Activated CD4-positive, alpha-beta T cell treated with anti-CD3 and anti-CD28 coated beads, Interleukin-2, amount 50 U/mL, for 24 hours (primary cell): Measurements from ENCODE around the gene GAD1.
A peak's percentile ranks its signal among the peaks of the same experiment; 100 is the strongest.

Experiments
- DNase-seq, 2 donors: peaks; one replicate each; pipeline ENCODE4 v3.0.0-alpha.2; 2020; ENCODE audit warnings: low read depth in 1 of 2, low spot score in 1 of 2

GAD1 gene

DNA sequence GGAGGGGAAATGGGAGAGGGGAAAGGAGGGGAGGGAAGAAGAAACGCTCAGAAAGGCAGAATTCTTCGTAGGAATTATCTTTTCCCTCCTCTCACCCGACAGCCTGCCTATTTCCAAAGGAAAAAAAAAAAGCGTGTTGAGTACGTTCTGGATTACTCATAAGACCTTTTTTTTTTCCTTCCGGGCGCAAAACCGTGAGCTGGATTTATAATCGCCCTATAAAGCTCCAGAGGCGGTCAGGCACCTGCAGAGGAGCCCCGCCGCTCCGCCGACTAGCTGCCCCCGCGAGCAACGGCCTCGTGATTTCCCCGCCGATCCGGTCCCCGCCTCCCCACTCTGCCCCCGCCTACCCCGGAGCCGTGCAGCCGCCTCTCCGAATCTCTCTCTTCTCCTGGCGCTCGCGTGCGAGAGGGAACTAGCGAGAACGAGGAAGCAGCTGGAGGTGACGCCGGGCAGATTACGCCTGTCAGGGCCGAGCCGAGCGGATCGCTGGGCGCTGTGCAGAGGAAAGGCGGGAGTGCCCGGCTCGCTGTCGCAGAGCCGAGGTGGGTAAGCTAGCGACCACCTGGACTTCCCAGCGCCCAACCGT is at the start of gene GAD1:
Gene GAD1 (plus strand): TSS at position 384 of the 589 bp plus-strand sequence. CDS start 1,705 bp downstream, outside the sequence.
- DNase-seq: peak in 1 of 2 donors; percentile 55

DNA sequence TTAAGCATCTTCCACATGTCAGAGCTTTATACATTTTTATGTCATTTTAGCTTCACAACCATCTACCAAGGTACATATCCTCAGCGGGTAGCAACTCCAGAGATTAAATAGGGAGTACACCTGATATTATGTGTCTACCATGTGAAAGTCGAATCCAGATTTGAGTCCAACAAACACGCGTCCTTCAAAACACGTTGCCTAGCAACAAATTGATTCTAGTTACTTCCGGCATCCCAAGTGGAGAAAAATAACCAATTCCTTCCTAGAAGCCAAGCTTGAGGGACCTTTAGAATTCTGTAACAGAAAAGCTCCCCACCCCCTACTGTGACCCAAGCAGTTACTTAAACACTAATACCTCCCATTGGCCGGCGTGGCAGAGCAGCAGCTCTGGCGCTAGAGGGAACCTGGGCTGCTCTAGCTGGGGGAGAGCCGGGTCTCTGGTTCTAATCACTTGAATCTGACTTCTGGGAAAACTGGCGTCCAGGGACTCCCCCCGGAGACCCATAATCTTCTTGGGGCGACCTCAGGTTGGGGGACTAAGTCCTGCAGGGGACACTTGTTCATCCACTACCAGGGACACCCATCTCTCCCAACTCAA is 46.6 kb upstream of the GAD1 start, which contains the start of gene ERICH2:
Gene ERICH2 (plus strand): TSS at position 371 of the 598 bp plus-strand sequence. CDS start 304 bp downstream, outside the sequence.
- DNase-seq: peak in 1 of 2 donors; percentile 6

- DNase-seq: peak; percentile 29 to 36
Measured at GRCh38 chr2:170770606-170771420, 45.9 kb upstream of the GAD1 start.

DNA sequence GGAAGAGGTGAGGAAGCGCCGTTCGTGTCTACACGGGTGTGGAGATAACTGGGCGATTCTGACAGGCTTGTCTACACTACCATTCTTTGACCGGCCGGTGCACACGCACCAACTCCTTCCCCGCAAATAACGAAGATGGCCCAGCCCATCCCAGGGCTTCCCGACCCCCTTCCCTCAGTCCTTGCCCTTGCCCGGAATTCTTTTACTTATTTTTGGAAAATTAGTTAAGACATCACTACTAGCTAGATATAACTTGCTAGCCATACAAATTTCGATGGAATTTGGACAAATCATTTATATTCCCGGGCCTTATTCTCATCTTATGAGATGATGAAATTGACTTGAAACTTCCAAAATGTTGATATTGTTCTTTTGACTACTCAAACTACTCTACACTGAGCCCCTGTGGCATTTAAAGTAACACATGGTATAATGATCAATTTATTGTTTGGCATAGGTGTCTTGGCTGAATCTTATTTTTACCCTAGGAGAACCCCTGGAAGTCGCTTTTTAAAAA is 45.2 kb upstream of the GAD1 start:
- no peak for DNase-seq

DNA sequence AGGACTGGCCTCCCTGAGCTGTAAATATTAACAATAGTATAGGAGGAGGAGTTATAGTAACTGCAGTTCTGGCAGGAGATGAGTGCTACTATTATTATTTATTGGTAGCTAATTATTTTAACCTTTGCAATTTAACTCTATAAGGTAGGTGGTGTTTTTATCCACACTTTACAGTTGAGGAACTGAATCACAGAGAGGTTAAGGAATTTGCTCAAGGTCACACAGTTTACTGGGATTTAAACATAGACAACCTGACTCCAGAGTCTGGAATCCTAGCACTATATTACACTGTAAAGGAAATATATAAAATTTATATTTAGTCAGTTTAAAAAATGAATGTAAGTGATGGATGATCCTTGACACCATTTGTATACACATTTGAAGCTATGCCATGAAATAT is 44.4 kb upstream of the GAD1 start:
- no peak for DNase-seq

GRCh38 chr2:170774074-170774473 is 42.6 kb upstream of the GAD1 start:
- DNase-seq: no peak

DNA sequence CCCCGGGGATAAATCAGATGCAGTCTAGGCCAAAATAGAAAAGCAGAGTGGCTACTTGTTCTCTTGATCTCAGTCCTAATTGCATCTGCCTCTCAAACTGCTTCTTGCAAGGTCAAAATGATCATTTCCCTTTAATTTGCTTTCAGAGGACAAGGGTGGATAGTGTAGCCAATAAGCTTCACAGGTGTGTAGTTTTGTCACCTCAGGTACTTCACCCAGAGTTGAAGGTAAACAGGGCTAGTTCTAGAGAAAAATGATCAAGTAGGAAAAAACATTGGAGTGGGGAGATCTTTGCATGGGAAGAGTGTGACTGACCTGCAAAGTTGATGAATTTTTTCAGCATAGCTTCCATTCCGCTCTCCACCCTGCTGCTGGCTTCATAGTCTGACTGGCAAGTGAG is 37.8 kb upstream of the GAD1 start:
- DNase-seq: no peak

- DNase-seq: no peak
Measured at GRCh38 chr2:170779304-170779703, 37.4 kb upstream of the GAD1 start.

DNA sequence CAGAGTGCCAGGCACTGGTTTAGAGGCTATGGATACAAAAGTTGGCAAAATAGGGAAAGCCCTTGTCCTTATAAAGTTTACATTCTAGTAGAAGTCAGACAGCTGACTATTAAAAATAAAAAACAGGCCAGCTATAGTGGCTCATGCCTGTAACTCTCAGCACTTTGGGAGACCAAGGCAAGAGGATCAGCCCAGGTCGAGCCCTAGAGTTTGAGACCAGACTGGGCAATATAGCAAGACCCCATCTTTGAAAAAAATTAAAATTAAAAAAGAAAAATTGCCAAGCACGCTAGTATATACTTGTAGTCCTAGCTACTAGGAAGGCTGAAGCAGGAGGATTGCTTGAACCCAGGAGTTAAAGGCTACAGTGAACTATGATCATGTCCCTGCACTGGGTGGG is 34.0 kb upstream of the GAD1 start:
- DNase-seq: no peak

DNA sequence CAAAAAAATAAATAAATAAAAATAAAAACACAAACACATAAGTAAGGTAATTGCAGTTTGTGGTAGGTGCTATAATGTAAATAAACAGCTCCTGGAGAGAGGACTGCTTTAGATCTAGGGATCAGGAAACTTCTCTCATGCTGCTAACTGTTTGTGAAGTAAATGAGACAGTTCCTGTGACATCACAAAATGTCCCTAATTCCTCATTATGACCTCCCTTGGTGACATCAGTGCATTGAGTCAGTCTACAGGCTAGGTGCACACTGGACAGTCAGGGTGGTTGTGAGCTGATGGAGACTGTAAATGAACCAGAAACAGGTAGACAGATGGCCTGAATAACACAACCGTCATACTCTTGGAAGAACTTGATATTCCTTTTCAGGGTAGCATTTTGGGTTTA is 33.1 kb upstream of the GAD1 start:
- no peak for DNase-seq

DNA sequence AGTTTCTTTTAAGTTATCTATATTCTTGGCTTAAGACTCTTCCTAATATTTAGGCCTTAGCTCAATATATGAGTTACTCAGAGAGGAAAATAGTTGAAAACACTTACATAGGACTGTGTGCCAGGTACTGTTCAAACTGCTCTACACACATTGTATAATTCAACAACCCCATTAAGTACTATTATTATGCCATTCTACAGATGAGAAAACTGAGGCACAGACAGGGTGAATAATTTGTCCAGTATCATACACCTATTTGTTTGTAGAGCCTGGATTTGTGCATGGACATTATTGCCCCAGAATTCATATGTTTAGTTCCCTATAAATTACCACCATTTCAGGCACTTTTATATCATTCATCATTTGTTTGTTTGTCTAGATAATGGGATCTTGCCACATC is 17.7 kb upstream of the GAD1 start:
- DNase-seq: no peak

DNA sequence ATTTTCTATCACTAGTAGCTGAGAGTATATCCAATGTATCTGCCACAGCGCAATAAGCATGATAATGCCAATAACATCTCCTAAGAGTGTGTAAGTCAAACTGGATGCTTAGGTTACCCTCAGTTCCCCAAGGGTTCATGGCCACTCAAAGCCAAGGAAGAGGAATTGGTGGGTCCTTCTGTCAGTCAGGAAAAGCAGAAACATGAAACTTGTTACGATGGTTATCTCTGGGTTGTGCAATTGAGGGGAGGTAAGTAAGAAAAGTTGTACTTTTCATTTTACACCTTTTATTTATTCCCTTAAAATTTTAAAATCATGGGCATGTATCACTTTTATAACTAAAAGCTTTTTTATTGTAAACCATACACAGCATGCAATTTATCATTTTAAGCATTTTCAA is 10.1 kb upstream of the GAD1 start:
- DNase-seq: no peak

DNA sequence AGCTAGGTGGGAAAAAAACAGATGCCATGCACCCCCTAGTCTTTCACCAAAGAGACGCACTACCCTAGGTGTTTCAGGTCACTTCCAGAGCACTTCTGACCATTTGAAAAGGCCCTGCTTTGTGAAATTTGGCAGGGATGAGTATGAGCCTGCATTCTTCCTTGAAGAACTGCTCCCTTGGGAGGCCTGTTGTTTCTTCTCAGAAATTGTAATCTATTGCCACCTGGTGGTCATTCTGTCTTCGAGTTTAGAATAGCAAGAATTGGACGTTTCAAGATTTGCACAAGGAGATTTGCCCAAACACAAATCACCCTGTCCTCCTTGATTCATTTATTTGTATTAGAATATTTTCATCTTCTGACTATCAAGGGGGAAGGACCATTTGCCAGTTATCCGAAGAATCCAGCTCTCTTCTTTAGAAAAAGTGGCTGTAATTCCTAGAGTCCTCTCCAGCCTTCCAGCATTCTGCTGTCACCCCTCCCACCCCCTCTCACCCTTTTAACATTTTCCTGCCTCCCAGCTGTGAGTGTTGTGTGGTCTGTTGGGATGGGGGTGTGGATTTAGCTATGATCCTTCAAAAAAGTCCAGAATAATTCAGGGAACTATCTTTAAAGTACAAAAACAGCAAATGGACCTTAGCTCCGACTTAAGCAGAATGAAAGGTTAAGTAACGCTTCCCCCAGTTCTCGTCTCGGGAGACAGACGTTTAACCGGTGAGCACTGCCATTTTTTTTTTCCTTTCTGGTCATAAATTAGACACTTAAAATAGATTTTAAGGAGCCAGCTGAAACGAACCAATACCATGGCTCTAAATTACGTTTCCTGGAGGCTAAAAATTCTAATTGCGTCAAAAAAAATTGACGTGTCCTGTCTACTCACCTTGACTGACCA is 3.7 kb upstream of the GAD1 start:
- no peak for DNase-seq

DNA sequence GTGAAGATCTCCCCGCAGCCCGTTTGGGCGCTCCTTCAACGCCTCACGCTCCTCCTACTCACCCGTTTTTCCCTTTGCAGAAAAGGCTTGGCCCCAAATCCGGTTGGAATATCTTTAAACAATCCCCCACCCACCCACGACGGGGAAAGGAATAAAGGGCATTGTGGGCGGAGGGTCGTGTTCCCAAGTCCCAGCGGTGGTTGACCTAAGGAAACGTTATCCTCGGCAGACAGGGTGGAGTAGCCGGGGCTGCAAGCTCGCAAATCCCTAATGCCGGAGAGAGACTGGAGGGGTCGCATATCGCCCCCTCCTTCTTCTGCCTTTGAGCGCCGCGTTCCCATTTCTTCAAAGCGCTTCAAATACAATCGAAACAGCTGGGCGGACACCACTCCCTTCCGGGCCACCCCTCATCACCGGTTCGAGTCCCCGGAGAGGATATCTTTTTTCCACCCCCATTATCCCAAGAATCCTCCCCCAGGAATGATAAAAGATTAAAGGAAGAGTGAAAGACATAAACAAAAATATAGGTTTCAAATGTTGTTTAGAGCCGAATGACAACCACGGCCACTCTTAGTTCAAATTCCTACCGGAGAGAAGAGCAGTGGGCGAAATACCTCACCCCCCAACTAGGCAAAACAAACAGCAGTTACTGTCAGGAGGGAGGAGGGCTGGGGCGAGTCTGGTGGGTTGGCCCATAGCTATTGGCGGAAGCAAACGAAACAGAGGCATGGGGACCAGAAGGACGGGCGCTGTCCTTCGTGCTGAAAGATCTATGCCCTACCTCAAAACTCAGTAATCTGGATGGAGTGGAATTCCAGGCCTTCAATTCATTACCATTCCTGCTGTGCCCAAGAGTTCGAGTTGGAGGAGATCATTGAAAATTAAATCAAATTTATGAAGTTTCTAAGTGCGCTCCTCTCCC is 2.8 kb upstream of the GAD1 start:
- DNase-seq: no peak

- DNase-seq: no peak
Measured at GRCh38 chr2:170814533-170815230, 2.0 kb upstream of the GAD1 start.

- no peak for DNase-seq
Measured at GRCh38 chr2:170815311-170815710, 1.4 kb upstream of the GAD1 start.

DNA sequence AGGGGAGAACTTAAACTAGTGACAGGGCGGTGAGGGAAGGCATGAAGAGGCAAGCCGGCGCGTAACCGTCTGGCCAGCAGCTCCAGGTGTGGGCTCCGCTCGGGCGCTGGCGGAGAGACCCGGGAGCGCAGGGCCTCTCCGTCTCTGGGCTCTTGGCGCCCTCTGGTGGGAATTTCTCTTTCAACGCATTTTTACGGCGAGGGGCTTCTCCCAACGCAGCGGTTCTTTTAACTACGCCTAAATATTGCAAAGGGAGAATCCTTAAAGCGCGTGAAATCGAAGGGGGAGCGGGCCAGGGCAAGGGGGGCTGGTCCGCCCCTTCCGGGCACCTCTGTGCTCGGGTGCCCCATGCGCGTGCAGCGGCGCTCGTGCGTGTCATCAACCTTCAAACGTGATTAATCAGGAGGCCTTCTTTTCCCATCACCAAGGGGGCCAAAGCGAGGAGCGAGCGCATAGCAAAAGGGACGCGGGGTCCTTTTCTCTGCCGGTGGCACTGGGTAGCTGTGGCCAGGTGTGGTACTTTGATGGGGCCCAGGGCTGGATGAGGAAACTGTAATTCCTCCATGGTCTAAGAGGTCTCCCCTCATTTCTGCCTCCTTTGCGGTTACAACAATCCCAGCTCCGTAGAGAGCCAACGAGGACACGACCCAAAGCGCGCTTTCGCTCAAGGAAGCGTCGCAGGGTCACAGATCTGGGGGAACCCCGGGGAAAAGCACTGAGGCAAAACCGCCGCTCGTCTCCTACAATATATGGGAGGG is 762 bp upstream of the GAD1 start:
- DNase-seq: peak in 1 of 2 donors; percentile 62
